Peyer's patch (tissue), 4 donors: ENCODE measurements around the gene SPOCK2.

ENCODE experiments used
- POLR2A ChIP-seq, 2 donors: fragments of 450-650 bp; IDR thresholded peaks; one replicate each; pipeline ENCODE4 v1.5.1; 2017; ENCODE audit warnings: antibody characterized with exemption in 2 of 2, mild to moderate bottlenecking in 2 of 2, moderate library complexity in 2 of 2
- TF ChIP-seq, protein P1 (sequence below), 6 experiments: fragments of 450-650 bp in 4 of 6; fragments of 200-600 bp in 2 of 6; sonication (generic) in 1 of 6; IDR thresholded peaks; one replicate each; pipeline ENCODE4 v1.5.1; 2017 to 2019; ENCODE audit warnings: antibody characterized with exemption in 6 of 6, mild to moderate bottlenecking in 3 of 6, moderate library complexity in 1 of 6

GRCh38 chr10:72056113-72056512 lies 32.2 kb downstream of the SPOCK2 start:
- TF ChIP-seq, protein P1, sequence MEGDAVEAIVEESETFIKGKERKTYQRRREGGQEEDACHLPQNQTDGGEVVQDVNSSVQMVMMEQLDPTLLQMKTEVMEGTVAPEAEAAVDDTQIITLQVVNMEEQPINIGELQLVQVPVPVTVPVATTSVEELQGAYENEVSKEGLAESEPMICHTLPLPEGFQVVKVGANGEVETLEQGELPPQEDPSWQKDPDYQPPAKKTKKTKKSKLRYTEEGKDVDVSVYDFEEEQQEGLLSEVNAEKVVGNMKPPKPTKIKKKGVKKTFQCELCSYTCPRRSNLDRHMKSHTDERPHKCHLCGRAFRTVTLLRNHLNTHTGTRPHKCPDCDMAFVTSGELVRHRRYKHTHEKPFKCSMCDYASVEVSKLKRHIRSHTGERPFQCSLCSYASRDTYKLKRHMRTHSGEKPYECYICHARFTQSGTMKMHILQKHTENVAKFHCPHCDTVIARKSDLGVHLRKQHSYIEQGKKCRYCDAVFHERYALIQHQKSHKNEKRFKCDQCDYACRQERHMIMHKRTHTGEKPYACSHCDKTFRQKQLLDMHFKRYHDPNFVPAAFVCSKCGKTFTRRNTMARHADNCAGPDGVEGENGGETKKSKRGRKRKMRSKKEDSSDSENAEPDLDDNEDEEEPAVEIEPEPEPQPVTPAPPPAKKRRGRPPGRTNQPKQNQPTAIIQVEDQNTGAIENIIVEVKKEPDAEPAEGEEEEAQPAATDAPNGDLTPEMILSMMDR (IDR thresholded peaks at IDR 0.05) = no peak
- no peak for TF ChIP-seq POLR2A (IDR thresholded peaks at IDR 0.05)
